Stimulated activated CD8-positive, alpha-beta memory T cell treated with anti-CD3 and anti-CD28 coated beads, Interleukin-2, amount 100 ng/mL, for 48 hours (primary cell): Measurements from ENCODE around the gene RRBP1.
"Not testable (repeated sequence)": the region's sequence is repeated elsewhere in the genome, so short reads cannot be mapped to it uniquely, and the experiment has no call there.

Experiments
- DNase-seq, 2 donors: peaks; one replicate each; pipeline ENCODE4 v3.0.0-alpha.2; 2020; ENCODE audit warnings: low read depth in 2 of 2

RRBP1 gene

DNA sequence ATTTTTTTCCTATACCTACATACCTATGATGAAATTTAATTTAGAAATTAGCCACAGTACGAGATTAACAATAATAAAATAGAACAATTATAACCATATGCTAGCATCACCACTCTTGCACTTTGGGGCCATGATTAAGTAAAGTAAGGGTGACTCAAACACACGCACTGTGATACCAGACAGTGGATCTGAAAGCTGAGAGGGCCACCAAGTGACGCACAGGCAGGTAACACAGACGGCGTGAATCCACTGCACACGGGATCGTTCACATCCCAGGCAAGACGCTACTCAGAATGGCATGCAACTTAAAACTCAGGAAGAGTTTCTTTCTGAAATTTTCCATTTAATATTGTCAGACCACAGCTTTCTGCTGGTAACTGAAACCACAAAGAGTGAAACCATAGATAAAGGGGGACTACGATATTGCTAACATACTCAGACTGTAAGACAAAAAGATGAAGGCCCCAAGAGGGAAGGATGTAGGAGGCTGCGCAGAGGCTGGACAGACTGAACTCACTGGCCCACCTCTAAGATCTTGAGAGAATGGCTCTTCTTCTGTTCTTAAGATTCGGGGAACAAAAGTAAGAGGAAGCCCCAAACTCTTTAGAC, 17.9 kb downstream of the RRBP1 start:
- DNase-seq = no peak

DNA sequence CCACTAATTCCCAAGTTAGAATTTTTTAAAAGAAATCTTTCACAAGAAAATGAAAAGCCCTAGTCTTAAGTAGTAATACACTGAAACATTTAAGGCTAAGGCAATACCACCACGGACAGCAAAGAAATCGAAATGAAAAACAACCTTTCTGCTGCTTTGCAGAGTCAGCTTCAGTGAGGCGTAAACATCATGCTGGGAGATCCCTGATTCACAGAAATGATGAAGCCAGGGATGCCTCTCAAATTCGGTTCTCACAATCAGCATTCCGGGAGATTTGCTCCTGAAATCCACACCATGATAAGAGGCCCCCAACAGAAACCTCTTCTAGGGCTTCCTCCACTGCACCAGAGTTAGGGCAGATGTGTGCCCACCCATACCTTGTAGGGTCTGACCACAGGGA, 18.6 kb downstream of the RRBP1 start:
- no peak for DNase-seq

DNA sequence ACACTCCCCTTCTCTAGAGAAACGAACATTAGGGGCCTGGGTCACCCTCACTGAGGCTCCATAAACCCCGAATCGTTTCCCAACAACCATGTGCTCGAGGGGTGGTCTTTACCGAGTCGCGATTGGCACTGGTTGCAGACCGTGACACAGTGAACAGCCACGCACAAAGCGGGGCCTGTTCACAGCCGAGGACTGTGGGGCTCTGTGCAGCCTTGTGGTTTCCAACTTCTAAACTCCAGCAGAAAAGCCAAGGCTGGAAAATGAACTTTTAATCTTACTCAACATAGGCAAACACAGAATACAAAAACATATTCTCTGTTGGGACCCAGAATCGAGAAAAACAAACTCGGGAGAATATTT, 19.0 kb downstream of the RRBP1 start:
- no peak for DNase-seq

DNA sequence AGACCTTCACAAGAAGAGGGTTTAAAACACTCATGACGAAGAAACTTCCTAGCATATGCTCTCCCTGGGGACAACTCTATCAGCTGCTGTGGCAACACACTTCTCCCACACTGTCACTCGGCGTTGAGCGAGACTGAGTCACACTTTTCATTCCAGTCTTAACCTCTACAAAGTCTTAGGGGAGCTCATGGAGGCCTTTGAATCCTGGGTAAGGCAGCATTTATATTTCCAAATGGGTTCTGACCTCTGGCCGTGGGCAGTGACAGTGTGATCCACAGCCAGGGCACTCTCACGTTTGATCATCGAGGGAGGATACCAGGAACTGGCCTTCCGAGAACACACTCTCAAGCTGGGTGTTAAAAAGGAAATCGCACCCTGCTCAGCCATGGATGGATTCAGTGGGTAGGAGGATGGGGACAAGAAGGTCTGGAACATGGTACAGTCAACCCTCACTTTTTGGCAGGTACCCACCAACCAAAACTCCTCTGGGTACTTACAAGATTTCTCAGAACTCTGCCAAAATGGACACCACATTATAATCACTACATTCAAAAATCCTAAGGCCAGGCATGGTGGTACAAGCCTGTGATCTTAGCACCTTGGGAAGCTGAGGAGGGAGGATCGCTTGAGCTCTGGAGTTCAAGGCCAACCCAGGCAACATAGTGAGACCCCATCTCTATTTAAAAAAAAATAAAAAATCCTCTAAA, 19.6 kb downstream of the RRBP1 start:
- no peak for DNase-seq

DNA sequence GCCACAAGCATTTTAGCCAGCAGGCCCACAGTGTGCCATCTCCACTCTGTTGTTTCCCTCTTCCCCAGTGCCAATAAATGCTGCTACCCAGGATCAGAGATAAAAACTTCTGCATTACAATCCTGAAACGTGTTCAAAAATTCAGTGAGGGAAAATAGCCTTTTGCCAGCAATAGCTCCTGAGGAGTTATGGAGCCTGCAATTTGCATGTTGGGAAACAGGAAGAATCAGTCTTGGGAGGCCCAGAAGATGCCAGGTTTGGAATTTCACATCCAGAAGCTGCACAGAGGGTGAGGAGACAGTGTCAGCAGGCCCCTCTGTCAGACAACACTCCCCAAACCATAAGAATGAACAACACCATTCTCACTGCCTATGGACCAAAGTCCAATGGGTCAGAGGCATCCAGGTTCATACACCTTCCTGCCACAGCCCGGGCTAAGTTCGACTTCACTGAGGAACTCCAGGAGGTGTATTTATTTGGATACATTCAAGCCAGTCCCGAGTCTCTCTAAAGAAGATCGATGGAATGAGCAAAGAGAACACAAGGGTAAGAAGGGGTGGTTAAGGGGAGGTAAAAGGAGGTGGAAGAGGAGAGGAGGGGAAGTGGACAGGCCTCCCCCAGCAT, 20.8 kb downstream of the RRBP1 start:
- no peak for DNase-seq

DNA sequence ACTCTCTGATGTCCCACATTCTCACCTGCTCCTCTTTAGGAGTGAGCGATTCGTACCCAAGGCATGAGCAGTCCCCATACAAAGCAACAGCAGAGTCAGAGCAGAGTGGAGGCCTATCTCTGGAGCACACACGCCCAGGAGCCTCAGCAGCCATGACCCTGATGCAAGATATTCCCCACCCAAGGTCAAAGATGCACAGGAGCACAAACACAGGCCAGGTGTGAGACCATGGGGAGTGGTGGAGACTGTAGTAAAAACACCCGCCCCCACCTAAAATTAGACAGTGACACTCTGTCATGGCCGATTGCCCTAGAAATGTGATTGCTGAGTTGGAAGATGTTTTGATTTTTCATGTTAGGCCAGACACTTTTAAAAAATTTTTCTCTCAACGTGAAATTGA, 21.4 kb downstream of the RRBP1 start:
- no peak for DNase-seq

DNA sequence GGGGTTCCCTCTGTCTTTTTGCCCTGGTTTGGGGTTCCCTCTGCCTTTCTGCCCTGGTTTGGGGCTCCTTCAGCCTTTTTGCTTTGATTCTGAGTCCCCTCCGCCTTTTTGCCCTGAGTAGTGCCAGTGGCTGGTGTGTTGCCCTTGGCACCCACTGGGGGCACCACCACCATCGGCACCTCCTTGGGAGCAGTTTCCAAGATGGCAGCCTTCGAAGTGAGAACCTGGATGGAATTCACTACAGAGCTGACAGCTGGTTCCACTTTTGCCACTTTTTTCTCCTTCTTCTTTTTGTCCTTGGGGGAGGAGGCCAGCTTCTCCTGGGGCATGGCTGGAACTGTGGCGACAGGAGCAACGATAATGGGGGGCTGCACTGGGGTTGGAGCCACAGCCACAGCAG, 22.2 kb downstream of the RRBP1 start:
- DNase-seq = no peak

DNA sequence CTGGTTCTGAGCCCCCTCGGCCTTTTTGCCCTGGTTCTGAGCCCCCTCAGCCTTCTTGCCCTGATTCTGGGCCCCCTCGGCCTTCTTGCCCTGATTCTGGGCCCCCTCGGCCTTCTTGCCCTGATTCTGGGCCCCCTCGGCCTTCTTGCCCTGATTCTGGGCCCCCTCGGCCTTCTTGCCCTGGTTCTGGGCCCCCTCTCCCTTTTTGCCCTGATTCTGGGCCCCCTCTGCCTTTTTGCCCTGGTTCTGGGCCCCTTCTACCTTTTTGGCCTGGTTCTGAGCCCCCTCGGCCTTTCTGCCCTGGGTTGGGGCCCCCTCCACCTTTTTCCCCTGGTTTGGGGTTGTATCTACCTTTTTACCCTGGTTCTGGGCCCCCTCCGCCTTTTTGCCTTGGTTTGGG, 22.7 kb downstream of the RRBP1 start:
- DNase-seq = not testable (repeated sequence)

DNA sequence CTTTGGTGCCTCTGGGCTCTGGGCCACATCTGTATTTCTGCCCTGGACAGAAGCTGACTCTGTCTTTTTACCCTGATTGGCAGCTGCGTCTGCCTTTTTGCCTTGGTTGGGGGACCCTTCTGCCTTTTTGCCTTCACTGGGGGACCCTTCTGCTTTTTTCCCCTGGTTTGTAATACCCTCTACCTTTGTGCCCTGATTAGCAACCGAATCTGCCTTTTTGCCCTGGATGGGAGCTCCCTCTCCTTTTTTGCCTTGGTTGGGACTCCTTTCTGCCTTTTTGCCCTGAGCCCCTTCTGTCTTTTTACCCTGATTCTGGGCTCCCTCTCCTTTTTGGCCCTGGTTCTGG, 23.4 kb downstream of the RRBP1 start:
- DNase-seq = no peak

DNA sequence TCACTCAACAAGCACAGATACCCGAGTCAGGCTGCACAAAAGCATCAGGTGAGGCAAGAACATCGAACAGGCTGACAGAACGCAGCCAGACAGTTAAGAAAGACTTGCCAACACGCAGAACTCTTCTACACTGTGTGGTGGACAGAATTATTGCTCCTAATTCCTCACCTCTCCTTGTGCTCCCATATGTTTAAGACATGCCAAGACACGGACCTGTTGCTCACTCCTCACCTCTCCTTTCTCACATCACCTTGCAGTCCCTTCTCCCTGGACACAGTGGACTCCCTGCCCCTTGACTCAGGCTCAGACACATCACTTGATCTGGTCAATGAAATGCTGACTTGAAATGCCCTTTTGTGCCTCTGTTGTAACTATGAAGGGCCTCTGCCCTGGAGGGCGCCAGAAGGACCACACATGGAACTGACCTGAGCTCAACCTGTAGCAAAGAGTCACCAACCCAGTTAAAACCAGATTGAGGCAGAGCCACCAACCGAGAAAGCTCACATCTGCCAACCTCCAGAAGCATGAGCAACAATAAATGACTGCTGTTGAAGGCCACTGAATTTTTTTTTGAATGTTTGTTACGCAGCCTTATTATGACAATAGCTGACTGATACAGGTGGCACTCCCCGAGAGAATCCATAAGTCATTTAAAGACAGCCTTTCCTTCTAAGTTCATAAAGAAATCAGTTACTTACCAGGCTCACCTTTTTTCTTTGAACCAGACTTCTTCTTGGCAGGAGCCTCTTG, 24.0 kb downstream of the RRBP1 start:
- no peak for DNase-seq

DNA sequence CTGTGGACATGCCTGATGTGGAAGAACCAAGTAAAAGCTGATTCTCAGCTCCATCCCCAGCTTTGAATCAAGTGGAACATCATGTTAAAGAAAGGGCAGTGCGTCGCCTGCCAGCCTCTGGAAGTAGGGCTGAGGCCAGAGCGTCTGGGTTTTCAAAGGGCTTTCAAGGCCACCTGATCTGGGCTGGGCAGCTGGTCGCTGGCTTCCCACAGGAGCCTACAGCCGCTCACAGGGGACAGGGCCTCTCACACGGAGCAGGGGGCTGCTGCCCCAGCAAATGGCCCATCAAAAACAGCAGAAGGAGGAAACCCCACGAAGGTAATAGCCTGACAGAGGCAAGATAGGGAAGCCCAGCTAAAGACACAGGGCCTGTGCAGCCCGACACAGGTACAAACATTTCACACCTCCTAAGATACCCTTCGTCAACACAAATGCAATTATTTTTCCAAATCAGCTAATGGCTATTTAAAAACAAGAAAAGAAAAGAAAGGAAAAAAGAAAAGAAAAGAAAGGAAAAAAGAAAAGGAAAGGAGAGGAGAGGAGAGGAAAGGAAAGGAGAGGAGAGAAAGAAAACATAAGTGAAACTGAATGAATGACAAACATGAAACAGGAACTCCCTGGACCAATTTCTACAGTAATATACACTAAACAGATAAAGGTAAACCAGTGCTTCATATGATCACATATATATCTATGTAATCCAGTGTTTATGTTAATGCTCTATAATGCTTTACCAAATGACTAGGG, 24.8 kb downstream of the RRBP1 start:
- DNase-seq = no peak

DNA sequence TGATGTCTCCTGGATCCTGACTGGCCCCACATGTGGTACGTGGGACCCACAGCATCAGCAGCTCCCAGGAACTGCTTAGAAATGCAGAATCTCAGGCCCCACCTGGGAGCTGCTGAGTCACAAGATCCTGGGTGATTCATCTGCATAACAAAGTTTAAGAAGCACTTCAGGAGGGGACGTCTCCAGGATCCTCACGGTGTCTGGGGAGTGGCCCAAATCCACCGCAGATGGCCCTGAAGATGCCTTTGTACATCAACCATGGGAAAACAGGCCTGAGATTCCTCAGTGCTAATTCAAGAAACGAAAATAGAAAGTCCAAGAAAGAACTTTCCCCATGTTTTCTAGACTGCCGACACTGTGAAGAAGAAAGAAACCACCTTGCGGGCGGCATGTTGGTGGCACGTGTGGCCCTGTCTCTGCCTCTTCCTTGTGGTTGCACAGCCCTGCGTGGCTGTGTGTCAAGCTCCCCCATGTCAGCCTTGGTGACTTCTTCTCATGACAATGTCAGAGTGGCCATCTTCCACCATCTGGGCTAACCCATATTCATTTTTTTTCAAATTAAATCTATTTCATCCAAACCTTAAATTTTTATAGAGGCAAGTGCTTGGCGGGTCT, 26.1 kb downstream of the RRBP1 start:
- no peak for DNase-seq

DNA sequence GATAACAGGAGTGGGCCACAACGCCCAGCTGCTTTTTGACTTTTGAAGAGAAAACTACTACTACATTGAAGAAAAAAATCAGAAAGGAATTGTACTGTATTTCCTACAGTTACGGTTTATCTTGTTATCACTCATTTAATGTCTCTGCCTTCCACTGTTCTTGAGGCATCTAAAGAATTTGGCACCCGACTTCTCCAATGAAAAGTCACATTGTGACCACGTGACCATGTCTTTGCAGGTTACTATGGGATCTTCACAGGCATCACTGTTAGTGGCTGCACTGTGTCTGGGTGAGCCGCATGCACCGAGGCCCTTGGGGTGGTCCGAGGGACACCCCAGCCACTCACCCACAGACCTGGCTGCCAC, 26.8 kb downstream of the RRBP1 start:
- no peak for DNase-seq

DNA sequence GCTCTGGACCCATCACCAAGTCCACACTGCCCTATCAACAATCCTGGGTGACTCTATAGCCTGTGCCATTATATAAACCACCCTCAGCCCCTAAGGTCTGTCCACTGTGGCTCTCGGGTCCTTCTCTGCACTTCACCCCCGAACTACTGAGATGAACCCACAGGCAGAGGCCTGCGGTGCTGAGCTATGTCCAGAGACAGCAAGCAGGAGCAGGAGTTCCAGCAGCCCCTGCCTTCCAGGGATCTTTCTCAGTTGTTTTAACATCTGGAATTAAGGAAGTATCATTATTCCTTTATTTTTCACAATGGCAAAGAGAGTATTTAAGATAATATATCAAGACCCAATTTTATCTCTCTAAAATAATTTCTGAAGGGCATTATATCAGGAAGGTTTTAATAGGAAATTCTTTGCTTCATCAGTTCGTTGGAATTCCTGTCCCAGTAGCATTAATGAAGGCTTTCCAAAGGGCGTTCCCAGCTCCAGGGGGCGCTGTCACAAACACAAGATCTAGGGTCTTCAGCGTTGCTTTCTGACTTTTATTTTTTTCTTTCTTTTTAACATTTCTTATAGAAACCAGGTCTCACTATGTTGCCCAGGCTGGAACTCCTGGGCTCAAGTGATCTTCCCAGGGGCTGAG, 27.3 kb downstream of the RRBP1 start:
- no peak for DNase-seq

DNA sequence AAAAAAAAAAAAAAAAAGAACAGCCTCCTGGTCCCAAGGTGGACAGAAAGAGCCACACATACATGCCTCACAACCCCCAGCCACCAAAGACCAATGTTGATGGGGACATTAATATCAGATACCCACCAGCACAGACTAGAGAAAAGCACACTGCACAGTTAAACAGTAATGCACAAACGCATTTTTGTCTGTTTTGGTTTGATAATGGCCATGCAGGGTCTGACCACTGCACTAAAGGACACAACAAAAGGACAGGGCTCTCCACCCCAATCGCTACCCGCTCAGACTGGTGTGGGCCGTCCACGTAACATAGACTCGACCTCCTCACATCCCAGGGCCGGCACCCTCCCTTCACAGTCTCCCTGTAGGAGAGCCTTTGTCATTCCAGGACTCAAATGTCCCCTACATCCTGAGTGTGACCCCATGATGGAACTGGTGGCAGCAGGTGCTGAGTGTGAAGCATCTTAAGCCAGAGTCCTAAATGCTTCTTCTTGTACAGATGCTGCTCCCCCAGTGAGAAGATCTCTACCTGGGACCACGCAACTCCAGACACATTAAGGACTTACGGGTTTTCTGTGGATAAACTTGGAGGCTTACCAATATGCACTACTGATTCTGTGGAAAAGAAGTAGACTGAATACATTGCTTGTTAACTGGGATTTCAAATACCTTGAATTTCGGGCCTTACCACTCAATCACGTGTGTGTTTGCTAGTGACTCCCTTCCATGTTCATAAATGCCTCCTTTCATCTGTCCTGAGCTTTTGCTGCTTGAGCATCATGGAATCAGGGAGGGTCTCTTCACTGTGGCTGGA, 28.0 kb downstream of the RRBP1 start:
- no peak for DNase-seq

DNA sequence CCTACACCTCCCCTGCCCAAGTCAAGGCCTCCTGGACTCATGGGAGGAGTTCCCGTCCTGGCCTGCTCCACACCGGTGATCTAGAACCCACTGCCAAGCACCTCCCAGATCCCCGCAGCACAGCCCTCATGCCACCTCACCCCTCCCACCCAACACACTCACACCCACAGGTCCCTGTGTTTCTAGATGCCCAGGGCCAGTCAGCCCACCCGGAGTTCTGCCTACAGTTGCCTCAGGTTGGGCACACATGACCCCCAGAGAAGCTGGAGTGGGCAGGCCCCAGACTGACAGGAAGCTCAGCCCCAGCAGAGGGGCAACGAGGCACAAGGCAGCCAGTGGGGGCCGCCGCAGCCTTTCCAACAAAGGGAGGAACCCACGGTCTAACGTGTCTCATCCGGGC, 29.6 kb downstream of the RRBP1 start:
- no peak for DNase-seq

DNA sequence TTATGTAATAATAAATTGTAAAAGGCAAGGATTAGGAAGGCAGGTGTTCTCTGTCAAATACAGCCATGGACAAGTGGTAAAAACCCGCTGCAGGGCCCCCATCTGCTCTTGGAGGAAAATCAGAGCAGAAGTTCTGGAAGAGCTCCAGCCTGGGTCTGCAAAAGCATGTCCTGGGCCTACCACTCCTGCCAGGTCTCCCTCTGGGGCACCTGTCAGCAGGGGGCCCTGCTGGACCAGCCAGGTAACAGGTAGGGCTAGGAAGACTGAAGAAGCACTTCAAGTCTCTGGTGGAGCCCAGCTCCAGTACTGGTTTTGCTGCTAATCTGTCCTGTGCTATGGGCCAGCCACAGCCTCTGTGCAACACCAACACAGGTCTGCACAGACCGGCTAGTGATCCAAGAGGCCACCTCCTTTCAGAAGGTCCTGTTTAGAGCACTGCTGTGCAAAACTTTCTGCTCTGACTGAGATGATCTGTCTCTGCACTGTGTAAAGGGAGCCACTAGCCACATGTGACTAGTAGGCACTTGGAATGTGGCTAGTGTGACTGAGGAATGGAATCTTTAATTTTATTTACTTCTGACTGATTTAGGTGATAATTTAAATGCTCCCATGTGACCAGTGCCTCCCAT, 30.2 kb downstream of the RRBP1 start:
- DNase-seq = no peak

DNA sequence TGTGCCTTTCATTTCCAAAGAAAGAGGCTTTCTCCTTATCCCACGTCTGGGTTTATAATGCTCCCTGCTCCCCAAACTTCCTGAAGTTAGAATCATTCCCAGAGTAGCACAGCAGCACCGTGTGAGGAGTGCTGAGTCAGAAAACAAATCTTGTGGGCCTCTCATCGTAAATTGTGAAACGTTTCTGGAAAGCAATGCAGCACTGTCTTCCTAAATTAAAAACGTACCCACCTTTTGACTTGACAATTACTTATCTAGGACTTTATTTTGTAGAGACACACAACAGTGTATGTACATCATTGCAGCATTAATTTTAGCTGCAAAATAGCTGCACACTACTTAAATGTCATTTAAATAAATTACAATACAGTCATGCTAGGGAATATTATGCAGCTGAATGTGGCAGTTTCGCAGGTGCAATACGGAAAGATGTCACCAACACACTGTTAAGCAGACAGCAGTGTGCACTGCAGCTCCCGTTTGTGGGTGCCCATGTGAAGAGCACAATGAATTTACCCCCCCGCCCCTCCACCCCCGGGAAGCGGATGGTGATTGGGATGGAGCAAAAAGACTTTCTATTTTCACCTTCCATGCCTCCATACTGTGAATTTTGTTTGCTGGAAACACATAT, 30.8 kb downstream of the RRBP1 start:
- no peak for DNase-seq

DNA sequence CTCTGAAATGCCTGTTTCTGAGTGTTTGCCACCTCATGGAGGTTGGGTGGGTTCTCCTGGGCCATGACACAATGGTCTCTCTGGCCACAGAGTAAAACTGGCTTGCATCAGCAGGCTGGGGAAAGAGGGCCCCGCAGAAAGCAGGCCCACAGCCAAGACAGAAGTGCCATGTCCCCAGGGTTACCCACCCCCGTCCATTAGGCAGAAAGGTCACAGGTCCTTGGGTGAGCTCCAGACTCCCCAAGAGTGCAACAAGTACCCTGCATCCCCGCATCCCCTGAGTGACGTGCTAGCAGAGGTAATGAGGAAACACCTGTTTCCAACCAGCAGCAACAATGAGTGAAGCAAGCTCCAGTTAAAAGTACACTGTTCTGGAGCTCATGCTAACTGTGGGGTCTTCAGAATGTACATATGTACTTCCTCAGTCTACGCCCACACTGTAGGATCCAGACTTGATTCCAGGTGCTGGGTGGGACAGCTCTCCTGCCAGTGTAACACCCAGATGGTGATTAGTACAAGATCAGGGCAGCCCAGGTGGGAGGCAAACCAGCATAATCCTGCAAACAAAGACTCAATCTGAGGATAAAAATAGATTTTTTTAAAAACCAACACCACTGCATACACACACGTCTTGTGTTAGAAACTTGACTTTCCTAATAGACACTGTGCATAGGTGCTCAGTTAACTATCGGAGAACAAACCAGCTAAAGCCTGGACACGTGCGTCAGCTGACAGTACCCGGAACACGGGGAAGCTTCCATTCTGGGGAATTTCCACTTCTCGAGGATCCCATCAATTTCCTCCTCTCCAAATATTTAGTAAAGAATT, 31.5 kb downstream of the RRBP1 start:
- DNase-seq = no peak
